ENCODE data around the gene PIM3.
A peak's percentile ranks its signal among the peaks of the same experiment; 100 is the strongest.

PIM3 gene

GRCh38 chr22:49960159-49961004 lies at the start of gene PIM3:
PIM3 (plus strand) TSS chr22:49960772; CDS start chr22:49960948, 176 bp downstream.
- DNase-seq, result peak; percentile 99

- no peak for DNase-seq
Observed at GRCh38 chr22:49911881-49912625, 48.5 kb upstream of the PIM3 start.

DNA sequence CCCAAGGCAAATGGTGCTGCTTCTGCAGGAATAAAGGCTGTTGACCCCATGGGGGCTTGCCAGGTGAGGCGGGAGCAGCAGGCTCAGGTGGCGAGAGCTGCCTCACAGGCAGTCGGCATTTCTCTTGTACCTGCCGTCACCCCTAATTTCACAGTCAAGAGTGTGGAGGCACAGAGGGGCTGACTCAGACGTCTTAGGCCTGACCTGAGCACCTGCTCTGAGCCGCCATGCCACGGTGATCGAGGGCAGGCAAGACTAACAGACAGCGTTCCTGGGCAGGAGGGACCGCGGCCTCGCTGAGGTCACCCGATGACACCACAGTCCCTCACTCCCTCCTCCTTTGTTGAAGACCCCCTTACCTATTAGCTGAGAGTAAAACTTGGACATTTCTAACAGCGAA lies 47.5 kb upstream of the PIM3 start:
- DNase-seq, result no peak

GRCh38 chr22:49913446-49913845 lies 47.1 kb upstream of the PIM3 start:
- no peak for DNase-seq

- DNase-seq, result no peak
Observed at GRCh38 chr22:49914256-49914655, 46.3 kb upstream of the PIM3 start.

DNA sequence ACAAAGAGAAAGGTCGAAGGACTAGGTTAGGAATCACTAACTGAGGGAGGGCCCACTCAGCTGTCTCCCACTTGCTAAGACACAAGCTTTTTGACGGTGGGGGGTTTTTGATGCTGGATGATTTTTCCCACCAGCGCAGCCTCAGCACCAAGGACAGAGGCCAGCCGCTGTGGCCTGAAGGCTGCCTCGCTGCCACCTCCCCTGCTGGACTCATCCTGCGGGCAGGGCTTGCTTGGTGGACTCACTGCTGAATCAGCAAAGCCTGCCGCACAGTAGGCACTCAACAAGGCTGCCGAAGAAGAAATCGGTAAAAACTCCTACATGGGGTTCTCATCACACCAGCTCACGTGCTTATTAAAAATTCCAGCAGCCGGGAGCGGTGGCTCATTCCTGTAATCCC lies 45.0 kb upstream of the PIM3 start:
- no peak for DNase-seq

GRCh38 chr22:49916831-49917230 lies 43.7 kb upstream of the PIM3 start:
- no peak for DNase-seq

GRCh38 chr22:49917974-49918910 lies 42.3 kb upstream of the PIM3 start, which contains the start of the genes ALG12 and CRELD2:
ALG12 (minus strand) TSS chr22:49918438; CDS start chr22:49913765, 4,673 bp downstream.
CRELD2 (plus strand) TSS chr22:49918634; CDS start chr22:49918770, 136 bp downstream.
- DNase-seq, result peak; percentile 99

DNA sequence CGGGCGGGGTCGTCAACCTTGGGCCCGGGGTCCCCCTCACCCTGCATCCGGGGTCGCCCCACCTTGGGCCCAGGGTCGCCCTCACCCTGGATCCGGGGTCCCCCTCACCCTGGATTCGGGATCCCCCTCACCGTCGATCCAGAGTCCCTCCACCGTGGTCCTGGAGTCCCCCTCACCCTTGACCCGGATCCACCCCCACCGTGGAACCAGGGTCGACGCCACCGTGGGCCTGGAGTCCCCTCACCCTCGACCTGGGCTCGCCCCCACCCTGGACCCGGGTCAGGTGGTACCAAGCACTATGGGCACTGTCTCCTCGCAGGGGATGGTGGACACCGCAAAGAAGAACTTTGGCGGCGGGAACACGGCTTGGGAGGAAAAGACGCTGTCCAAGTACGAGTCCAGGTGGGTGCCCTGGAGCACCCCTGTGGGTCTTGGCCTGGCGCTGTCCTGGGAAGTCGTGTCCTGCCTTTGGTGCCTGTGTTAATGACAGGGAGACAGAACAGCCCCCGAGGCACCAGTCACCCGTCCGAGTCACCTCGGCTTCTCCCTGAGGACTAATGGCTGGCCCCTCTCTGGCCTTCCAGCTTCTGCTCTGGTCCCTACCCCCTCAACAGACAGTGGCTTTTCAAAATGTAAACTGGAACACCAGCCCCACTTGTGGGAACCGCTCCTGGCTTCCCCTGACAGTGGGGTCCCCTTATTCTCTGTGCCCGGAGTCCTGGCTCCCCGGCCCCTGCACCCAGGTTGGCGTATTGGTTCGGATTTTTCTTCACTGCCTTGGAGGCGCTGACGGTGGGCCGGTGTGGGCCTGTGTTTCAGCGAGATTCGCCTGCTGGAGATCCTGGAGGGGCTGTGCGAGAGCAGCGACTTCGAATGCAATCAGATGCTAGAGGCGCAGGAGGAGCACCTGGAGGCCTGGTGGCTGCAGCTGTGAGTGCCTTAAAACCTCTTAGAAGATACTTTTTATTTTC lies 41.4 kb upstream of the PIM3 start:
- DNase-seq, result no peak

DNA sequence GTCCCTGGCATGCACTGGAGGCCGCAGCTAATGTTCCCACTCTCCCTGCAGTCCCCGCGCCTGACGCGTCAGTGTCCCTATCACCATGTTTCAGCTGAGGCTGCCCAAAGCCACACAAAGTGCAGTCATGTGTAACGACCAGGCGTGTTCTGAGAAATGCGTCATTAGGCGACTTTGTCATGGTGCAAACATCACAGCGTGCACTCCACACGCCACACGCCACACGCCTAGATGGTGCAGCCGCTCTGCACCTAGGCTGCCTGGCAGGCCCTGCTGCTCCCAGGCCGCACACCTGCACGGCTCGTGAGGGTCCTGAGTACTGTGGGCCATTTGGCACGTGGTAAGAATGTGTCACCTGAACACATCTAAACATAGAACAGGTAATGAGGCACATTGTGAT lies 39.7 kb upstream of the PIM3 start:
- DNase-seq, result no peak

DNA sequence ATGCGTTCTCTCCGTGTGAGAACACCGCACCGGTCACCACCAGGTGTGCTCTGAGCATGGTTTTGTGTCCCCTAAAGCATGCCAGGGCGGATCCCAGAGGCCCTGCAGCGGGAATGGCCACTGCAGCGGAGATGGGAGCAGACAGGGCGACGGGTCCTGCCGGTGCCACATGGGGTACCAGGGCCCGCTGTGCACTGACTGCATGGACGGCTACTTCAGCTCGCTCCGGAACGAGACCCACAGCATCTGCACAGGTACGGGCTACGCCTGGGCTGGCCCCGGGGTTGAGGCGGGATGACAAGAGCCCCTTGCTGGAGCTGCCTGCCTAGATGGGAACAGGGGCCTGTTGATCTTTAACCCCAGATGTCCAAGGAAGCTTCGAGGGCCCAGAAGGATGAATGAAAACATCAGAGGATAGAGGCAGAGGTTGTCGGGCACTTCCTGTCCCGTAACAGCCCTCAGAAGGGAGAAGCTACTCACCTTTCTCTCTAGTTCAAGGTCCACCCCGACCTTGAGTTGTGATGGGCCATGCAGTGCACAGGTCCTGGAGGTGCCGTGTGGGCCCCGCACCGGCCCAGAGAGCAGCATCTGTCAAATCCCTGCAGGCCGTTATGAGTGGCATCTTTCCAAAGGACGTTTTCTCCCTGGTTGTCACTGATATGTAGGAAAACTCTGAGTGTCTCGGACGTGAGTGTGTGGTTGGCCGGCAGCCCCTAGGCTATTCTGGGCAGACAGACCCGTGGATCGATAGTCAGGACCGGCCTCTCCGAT lies 38.9 kb upstream of the PIM3 start:
- DNase-seq, result no peak

DNA sequence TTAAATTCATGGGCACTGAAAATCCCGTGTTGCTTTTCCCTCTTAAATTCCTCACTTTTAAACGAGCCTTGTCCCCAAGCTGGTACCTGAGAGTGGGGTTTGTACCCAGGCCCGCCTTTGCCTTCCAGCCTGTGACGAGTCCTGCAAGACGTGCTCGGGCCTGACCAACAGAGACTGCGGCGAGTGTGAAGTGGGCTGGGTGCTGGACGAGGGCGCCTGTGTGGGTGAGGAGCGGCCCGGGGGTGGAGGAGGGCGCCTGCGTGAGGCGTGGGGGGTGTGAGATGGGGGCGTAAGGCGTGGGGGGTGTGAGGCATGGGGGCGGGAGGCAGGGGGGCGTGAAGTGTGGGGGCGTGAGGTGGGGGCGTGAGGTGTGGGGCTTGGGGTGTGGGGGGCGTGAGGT lies 38.1 kb upstream of the PIM3 start:
- no peak for DNase-seq

DNA sequence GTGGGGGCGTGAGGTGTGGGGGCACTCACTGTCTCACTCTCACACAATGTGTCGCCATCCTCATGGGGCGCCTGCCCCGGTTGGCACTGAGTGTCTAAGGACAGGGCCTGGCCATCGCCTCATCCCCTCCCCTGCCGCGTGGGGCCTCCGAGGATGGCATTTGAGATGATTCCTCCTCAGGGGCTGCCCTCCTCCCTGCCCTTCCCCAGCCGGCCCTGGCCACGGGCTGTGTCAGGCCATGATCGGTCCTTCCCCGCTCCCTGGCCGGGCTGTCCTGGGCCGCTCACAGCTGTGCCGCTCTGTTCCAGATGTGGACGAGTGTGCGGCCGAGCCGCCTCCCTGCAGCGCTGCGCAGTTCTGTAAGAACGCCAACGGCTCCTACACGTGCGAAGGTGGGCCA lies 37.6 kb upstream of the PIM3 start:
- no peak for DNase-seq

DNA sequence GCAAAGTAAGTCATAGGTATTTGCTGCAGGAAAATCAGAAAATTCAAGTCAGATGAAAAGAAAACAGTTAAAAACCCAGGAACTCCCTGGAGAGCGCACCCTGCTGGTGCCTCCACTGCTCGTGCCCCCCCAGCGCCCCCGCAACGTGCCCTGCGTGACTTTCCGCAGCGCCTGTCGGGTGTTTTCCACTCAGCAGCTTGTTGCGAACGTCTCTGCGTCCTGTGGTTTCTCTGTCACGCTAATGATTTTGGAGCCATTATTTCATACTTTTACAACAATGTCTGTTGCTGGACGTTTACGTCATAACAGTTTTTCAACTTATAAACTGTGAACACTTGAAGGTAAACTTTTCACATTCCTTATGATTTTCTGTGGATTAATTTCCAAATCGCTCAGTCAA lies 37.1 kb upstream of the PIM3 start:
- DNase-seq, result no peak

DNA sequence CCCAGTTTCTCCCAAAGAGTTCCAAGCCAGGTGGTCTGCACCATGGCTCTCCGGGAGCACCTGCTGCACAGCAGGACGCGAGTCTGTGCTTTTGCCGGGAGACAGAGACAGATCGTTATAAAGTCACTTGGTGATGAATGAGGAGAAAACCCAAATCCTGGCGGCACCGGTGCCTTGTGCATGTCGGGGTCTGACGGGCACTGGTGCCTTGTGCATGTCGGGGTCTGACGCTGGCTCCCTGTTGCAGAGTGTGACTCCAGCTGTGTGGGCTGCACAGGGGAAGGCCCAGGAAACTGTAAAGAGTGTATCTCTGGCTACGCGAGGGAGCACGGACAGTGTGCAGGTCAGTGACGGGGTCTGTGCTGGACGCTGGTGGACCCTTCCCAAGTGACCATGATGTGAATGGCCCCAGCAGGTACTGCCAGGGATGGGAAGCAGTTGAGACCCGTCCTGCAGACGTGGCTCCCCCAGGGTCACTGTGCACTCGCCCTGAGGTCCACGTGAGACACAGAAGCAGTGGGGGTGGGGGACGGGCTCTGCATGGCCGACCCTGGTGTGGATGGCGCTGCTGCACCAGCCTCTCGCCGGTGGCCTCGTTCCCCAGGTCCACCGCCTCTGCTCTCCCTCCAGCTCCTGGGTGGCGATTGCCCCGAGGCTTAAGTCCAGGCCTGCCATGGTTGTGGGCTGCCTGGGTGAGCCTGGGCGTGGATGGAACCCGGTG lies 36.3 kb upstream of the PIM3 start:
- no peak for DNase-seq

GRCh38 chr22:49925525-49926128 lies 34.9 kb upstream of the PIM3 start:
- no peak for DNase-seq

GRCh38 chr22:49926916-49927315 lies 33.7 kb upstream of the PIM3 start:
- no peak for DNase-seq

DNA sequence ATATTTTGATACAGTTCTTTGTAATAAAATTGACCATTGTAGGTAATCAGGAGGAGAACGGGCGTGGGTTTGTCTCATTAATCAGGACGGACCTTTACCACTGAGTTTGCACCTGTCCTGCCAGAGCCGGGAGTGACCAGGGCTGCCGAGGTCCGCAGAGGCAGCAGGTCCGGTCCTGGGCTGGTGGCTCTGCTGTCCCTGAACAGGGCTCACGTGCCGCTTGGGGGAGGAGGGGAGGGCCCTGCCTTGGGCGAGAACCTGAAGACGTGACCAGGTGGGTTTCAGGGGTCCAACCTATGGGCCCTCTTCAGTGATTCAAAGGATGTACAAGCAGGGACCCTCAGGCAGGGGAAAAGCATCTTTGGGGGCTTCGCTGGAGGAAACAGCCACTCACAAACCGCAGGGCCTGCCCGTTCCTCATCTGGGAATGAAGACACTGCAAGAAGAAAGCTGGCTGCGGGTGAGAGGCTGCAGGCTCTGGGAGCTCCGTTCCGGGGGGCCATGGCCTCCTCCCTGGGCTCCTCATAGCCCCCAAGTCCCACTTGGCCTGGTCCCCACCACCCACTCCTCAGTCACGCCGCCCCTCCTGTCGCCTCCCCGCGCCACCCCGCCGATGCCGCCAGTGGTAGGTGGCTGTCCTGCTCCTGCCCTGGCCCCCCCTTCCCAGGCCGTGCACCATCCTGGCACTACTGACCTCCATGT lies 32.9 kb upstream of the PIM3 start:
- DNase-seq, result no peak

DNA sequence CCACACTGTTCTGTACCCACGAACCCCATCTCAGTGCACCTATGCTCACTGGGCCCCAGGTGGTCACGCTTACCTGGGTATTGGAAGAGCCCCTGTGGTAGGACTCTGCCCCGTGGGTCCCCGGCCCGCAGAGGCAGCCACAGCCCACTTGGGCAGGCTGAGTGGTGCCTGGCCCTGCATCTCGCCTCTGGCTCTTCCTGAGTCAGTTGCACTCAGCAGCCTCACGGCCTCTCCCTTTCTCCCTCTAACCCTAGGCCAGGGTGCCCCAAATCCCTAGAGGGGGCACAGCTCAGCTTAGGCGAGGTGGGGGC lies 32.4 kb upstream of the PIM3 start:
- DNase-seq, result no peak

Data from NCI-H69 (cell line).